Transverse colon (tissue), 3 donors: ENCODE results near the gene ENPP3.

Experiments used
- POLR2A ChIP-seq: fragments of 450-650 bp; IDR thresholded peaks from one replicate; pipeline ENCODE4 v1.6.1; 2016; ENCODE audit warnings: antibody characterized with exemption, mild to moderate bottlenecking, moderate library complexity
- TF ChIP-seq, protein P1 (sequence below), 5 experiments: fragments of 200-600 bp in 3 of 5; fragments of 450-650 bp in 2 of 5; sonication (generic) in 3 of 5; IDR thresholded peaks; 1 replicate in 2 of 5; 2 replicates in 3 of 5; pipeline ENCODE4 v1.5.1; 2016 to 2017; ENCODE audit warnings: antibody characterized with exemption in 5 of 5, inconsistent platforms in 3 of 5, mild to moderate bottlenecking in 2 of 5, moderate library complexity in 1 of 5

DNA sequence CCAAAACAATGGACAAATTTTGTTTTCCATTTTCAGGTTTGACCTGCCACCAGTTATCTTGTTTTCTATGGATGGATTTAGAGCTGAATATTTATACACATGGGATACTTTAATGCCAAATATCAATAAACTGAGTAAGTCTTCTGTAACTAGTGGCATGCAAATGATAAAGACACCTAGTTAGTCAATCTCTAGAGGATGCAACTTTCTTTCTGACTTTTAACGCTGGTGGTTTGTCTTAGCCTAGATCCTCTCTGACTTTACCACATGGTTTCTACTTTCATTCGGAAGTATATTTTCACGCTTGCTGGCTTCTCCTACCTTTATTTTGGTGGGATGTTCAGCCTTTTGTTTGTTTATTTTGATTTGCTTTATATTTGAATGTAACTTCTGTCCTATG, 21.2 kb downstream of the ENPP3 start:
- no peak for TF ChIP-seq POLR2A
- TF ChIP-seq, protein P1, sequence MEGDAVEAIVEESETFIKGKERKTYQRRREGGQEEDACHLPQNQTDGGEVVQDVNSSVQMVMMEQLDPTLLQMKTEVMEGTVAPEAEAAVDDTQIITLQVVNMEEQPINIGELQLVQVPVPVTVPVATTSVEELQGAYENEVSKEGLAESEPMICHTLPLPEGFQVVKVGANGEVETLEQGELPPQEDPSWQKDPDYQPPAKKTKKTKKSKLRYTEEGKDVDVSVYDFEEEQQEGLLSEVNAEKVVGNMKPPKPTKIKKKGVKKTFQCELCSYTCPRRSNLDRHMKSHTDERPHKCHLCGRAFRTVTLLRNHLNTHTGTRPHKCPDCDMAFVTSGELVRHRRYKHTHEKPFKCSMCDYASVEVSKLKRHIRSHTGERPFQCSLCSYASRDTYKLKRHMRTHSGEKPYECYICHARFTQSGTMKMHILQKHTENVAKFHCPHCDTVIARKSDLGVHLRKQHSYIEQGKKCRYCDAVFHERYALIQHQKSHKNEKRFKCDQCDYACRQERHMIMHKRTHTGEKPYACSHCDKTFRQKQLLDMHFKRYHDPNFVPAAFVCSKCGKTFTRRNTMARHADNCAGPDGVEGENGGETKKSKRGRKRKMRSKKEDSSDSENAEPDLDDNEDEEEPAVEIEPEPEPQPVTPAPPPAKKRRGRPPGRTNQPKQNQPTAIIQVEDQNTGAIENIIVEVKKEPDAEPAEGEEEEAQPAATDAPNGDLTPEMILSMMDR (IDR thresholded peaks at IDR 0.05): no peak
